ENCODE measurements around the gene MYO1D.

- TF ChIP-seq CTCF (IDR thresholded peaks at IDR 0.05) = no peak
- no peak for TF ChIP-seq POLR2AphosphoS5 (IDR thresholded peaks at IDR 0.05; ENCODE audit: low read depth, low read length)
- no peak for TF ChIP-seq TCF7L2 (IDR thresholded peaks at IDR 0.05; ENCODE audit: low read depth, low read length)
- no peak for TF ChIP-seq SIN3A (IDR thresholded peaks at IDR 0.05; ENCODE audit: borderline replicate concordance, insufficient read depth, low read depth, low read length)
- no peak for TF ChIP-seq REST (IDR thresholded peaks at IDR 0.05; ENCODE audit: insufficient read depth in 1 of 2, low read depth in 2 of 2, low read length in 1 of 2)
Observed at GRCh38 chr17:32773856-32774694, 102.8 kb downstream of the MYO1D start.

Measured in Panc1 (cell line).